T47D (cell line): ENCODE results near the gene CNTN4.
A peak's percentile ranks its signal among the peaks of the same experiment; 100 is the strongest.
"Not testable (repeated sequence)": the region's sequence is repeated elsewhere in the genome, so short reads cannot be mapped to it uniquely, and the experiment has no call there.

Experiments used
- DNase-seq, 2 experiments: peaks; one replicate each; pipeline versions ENCODE4 v3.0.0 to v3.0.0-alpha.2; 2011 to 2012; ENCODE audit warnings: low read depth in 1 of 2, low spot score in 1 of 2
- JUND ChIP-seq: IDR thresholded peaks from 2 replicates; pipeline ENCODE4 v1.6.1; 2012; ENCODE audit warnings: low read depth
- in situ Hi-C: cut with HindIII; loops from 2 replicates; pipeline ENCODE4 v1.10.0; 2016; ENCODE audit warnings: low sequenced_read_pairs, low pct_unique_long_range_greater_than_20kb

CNTN4 gene

DNA sequence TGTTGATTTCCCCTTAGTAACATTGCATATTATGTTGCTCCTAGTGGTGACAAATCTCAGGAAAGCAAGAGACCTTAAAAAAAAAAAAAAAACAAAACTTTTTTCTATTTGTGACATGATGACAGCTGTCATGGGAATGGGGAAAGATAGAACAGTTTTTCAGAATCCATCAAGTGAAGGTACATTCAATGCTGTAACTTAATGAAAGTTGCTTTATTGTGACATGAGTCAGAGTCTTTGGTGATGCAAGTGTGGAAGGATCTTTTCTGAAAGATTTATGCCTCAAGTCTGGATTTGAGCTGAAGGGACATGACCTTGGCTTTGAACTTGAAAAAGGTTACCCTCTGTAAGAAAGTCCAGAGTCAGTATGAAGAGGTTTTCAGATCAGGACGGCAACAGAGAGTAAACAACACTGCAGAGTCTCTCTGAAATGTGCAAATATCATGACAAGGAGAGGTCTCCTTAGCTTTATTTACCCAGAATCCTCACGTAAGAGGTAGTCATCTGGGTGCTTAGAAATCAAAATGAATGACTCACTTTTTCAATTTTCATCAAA lies 424.7 kb downstream of the CNTN4 start:
- no peak for DNase-seq
- in situ Hi-C loops = no loop called here
- no peak for TF ChIP-seq JUND

DNA sequence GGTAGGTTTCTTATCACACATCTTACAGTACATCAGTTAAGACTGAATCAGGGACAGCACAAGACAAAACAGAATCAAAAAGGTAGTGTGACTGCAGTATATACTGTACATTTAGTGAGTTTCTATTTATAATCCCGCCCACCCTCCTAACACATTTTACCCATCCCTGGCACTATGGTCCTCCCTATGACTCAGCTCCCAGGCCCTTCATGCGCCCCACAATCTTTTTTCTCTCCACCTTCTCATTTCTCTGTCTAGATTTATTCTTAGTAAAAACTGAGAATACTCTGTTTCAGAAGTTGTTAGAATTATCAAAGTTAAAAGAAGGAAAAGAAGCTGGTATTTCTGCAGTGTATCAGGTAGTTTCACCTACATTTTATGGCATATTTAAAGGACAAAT lies 427.3 kb downstream of the CNTN4 start:
- DNase-seq = no peak
- in situ Hi-C loops = no loop called here
- no peak for TF ChIP-seq JUND

DNA sequence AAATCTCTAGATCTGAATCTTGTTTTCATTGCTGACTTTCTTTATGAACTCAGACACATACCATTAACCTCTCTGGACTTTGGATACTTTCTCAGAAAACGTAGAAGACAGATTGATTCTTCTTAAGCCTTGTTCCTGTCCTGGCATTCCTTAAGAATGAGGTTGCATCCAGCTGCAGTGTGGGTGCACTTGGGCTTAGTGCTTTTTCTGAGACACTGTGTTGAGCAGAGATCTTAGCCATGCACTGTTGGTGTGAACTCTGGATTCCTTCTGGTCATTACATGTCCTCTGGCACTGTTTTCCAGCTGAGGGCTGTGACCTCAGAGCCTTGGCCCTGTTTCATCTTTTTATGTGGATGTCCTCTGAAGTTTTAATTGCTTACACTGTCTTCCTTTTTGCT lies 428.3 kb downstream of the CNTN4 start:
- in situ Hi-C loops = no loop called here
- no peak for DNase-seq
- TF ChIP-seq JUND = no peak

DNA sequence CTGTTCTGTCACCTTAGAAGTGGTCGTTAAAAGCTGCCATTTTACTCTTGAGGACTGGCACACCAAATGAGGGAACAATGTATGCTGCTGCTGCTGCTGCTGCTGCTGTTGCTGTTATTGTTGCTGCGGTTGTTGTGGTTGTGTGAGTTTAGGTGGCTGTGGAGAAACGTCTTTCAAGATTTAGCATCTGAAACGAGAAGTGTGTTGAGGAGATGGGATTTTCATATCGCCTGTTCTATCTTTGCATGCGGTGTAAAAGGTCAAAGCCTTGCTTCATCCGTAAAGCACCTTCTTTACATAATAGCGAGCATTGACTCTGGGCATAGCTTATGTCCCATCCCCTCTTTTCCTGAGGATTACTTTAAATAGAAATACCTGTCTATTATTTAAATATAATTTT lies 428.7 kb downstream of the CNTN4 start:
- DNase-seq, in situ Hi-C loops: not testable (repeated sequence)

DNA sequence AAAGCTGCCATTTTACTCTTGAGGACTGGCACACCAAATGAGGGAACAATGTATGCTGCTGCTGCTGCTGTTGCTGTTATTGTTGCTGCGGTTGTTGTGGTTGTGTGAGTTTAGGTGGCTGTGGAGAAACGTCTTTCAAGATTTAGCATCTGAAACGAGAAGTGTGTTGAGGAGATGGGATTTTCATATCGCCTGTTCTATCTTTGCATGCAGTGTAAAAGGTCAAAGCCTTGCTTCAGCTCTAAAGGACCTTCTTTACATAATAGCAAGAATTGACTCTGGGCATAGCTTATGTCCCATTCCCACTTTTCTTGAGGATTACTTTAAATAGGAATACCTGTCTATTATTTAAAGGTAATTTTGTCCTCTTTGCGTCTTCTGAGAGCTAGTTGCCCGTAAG lies 436.1 kb downstream of the CNTN4 start:
- DNase-seq, in situ Hi-C loops: not testable (repeated sequence)

DNA sequence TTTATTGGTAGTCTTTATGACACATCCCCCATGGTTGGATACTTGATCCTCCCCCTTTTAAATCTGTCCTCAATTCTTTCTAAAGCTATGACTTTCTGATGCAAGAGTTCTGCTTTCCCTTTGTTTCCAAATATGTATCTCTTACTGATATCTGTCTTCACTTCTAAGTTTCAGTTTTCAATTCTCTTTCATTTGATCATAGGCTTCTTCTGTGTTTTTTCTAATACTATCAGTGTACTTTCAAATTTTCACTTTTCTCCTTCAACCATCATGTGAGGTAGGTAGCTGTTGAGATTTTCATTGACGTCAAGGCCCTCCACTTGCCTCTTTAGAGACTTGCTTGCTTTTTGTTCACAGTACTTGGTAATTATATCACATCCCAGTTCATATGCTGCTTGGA lies 436.5 kb downstream of the CNTN4 start:
- in situ Hi-C loops = no loop called here
- TF ChIP-seq JUND = no peak

DNA sequence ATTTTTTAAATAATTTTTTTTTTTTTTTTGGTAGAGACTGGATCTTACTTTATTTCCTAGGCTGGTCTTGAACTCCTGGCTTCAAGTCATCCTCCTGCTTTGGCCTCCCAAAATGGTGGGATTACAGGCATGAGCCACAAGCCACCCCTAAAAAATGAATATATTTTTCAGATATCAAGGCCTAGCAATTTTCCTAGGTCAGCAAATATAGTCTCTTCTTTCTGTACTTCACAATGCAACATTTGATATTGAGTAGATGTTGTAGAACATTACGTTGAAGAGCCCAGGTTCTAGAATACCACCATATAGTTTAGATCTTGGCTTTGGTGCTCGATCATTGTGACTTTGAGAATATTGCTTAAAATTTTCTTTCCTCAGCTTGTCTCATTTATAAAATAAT lies 437.9 kb downstream of the CNTN4 start:
- no peak for DNase-seq
- no peak for TF ChIP-seq JUND
- in situ Hi-C loops = no loop called here

More for the DNA sequence above, 436.5 kb downstream of the CNTN4 start:
- DNase-seq = no peak

DNA sequence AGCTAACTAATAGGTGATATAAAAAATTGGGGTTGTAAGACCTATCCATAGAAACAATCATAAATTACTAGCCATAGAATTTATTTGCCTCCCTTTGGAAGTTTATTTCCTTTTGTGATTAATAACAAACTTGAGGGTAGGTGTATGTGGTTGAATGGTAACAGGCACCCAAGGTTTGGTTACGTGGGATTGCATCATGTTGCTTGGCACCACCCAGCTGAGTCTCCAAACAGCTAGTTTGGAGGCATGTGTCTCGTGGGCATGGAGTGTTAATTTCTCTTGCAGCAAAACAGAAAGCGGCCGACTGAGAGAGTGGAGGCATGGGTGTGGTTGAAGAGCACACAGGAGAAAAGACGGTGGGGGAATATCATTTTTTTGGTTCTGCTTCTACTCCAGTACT lies 441.4 kb downstream of the CNTN4 start:
- peak in 1 of 2 experiments; percentile 17 for DNase-seq
- TF ChIP-seq JUND = no peak
- in situ Hi-C loops = no loop called here

DNA sequence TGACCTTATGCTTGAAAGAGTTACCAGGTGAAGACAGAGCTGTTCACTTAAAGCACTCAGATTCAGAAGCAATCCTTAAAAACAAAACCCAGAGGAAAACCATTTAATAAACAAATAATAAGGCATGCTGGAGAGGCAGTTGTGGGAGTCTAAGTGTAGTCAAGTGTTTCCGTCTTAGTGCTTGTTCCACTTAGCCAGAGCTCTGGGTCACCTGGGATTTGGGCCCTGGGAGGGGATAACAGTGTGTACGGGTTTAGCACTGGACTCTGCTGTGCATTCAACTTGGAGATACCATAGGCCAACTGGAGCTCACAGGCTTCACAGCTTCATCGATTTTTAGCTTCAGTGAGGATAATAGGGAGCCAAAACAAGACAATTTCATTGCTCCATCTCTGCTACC lies 444.6 kb downstream of the CNTN4 start:
- TF ChIP-seq JUND = no peak
- DNase-seq = no peak
- in situ Hi-C loops = no loop called here

DNA sequence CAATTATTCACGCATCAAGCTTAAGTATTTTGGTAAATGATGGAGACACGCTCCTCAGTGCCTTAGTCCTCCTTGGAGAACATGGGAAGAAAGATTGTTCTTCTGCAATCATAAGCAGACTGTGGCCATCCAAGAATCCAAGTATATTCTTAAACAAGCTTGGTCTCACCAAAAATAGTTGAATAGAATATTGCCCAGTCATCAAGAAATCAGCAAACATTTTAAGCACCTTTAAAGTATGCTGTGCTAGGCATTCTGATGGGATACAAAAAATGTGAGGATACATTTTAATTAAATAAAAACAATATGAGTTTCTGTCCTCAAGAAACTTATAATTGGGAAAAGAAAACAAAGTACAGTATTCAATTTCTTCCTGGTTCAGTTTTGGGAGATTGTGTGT lies 445.5 kb downstream of the CNTN4 start:
- TF ChIP-seq JUND = no peak
- in situ Hi-C loops = no loop called here
- DNase-seq = no peak

DNA sequence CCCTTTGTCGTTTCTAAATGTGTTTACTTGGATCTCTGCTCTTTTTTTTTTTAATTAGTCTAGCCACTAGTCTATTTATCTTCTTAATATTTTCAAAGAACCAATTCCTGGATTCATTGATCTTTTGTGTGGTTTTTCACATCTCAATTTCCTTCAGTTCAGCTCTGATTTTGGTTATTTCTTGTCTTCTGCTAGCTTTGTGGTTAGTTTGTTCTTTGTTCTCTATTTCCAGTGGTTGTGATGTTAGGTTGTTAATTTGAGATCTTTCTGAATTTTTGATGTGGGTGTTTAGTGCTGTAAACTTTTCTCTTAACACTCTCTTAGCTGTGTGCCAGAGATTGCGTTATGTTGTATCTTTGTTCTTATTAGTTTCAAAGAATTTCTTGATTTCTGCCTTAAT lies 446.1 kb downstream of the CNTN4 start:
- no peak for TF ChIP-seq JUND
- DNase-seq = no peak
- in situ Hi-C loops = no loop called here

DNA sequence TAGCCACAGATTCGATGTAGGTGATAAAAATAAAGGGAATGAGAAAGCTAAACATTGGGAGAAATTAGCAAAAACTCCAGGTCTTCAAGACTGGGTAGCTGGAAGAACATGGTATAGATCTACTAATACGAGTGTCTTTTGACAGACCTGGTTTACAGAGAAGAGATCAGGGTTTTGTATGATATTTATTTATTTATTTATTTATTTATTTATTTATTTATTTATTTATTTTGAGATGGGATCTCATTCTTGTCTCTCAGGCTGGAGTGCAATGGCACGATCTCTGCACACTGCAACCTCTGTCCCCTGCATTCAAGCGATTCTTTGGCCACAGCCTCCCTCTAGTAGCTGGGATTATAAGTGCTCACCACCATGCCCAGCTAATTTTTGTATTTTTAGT lies 448.4 kb downstream of the CNTN4 start:
- in situ Hi-C loops = no loop called here
- DNase-seq = no peak
- TF ChIP-seq JUND = no peak

DNA sequence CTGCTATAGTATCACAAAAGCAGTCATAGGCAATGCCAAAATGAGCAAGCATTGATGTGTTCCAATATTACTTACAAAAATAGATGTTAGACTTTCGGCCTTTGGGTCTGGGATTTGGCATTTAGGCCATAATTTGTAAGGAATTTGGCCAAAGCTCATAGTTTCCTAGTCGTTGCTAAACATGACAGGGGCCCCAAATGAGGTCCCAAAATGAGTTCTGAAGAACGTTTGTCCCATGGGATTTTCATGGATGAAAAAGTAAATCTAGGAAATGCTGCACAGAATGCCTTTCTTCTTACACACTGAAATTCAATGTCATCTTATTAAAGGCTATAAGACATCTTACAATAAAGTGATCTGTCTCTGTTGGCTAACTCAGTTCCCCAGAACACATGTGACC lies 456.0 kb downstream of the CNTN4 start:
- no peak for TF ChIP-seq JUND
- no peak for DNase-seq
- in situ Hi-C loops = no loop called here

DNA sequence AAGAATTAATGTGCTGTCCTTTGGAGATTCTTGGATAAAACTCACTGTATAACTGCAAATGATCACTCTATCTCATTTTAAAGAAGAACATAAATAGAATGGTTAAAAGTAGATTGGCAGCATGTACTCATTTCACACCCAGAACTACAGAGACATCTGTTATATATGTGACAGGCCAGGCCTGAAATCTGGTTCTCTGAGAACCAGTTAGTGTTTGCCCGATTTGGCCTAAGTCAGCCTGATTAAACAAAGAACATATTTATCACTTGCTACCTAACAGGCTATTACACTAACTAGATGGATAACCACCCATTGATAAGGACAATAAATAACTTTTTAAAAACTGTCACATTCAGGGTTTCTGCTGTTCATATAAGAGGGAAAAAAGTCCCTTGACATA lies 460.1 kb downstream of the CNTN4 start:
- no peak for DNase-seq
- in situ Hi-C loops = no loop called here
- no peak for TF ChIP-seq JUND
